ENCODE data around the gene CCNO. TPM values are rescaled to one million over a fixed set of nuclear protein-coding genes. Genes with fewer than 3 reads are reported as not detected.

Gene CCNO
- total RNA-seq: not detected in 2 replicates

- Mint-ChIP-seq H3K27me3 (peaks cover 66% of the 10 kb centered on the region), H3K4me1 (peaks cover 29% of the 10 kb centered on the region), H3K4me3 (peak within 1 kb of the TSS; percentile 81), H3K36me3 (ENCODE audit: low read depth) (no peaks in the 10 kb centered on the region), H3K9me3 (no peaks in the 10 kb centered on the region), H3K27ac (no peak within 1 kb of the TSS)
- ATAC-seq (ENCODE audit: low read depth): peak; percentile 77
- peak; percentile 45 for DNase-seq
- no peak for TF ChIP-seq CTCF (IDR thresholded peaks at IDR 0.05)
- POLR2A ChIA-PET: interaction anchor here (0.7 to 0.8 kb wide), 2 partner anchors 69 to 74 kb away, joined by 4 to 10 read pairs; partner anchors contain the start of genes DHX29 and MTREX
- CTCF ChIA-PET: interaction anchor here (0.8 kb wide), 1 partner anchor 12 kb away, joined by 3 read pairs; no protein-coding TSS in a partner anchor
- intact Hi-C loops (cut with micrococcal nuclease): loop anchor here (2.0 to 5.0 kb wide), 2 partner anchors 74 to 304 kb away; partner anchors contain the start of genes DHX29 and MTREX
Observed at GRCh38 chr5:55232985-55233928, at the start of gene CCNO. Gene CCNO, minus strand, starts transcription at chr5:55233608. Its CDS starts 85 bp downstream, at chr5:55233523.

GRCh38 chr5:55278778-55279177 lies 45.4 kb upstream of the CCNO start:
- no peak for ATAC-seq (ENCODE audit: low read depth)
- Mint-ChIP-seq H3K9me3 (no peaks in the 10 kb centered on the region), H3K4me3 (no peak overlapping the region), H3K4me1 (no peaks in the 10 kb centered on the region), H3K27me3 (no peaks in the 10 kb centered on the region), H3K36me3 (ENCODE audit: low read depth) (peaks cover 75% of the 10 kb centered on the region), H3K27ac (no peak overlapping the region)
- ChIA-PET POLR2A (no interaction called here), CTCF (no interaction called here)
- intact Hi-C loops (cut with micrococcal nuclease): no loop called here
- no peak for TF ChIP-seq CTCF (IDR thresholded peaks at IDR 0.05)
- DNase-seq: no peak

- H3K9me3 Mint-ChIP-seq: no peaks in the 10 kb centered on the region
- ATAC-seq (ENCODE audit: low read depth) (no peak), DNase-seq (no peak)
- ChIA-PET POLR2A (no interaction called here), CTCF (no interaction called here)
- intact Hi-C loops (cut with micrococcal nuclease): no loop called here
- H3K27ac Mint-ChIP-seq: no peak overlapping the region
- H3K4me3 Mint-ChIP-seq: no peak overlapping the region
- no peaks in the 10 kb centered on the region for H3K4me1 Mint-ChIP-seq
- H3K27me3 Mint-ChIP-seq: no peaks in the 10 kb centered on the region
- peaks cover 79% of the 10 kb centered on the region for H3K36me3 Mint-ChIP-seq (ENCODE audit: low read depth)
- no peak for TF ChIP-seq CTCF (IDR thresholded peaks at IDR 0.05)
Observed at GRCh38 chr5:55276771-55277170, 43.4 kb upstream of the CCNO start.

- H3K4me1 Mint-ChIP-seq: no peaks in the 10 kb centered on the region
Observed at GRCh38 chr5:55258339-55258738, 24.9 kb upstream of the CCNO start.

More at GRCh38 chr5:55258339-55258738, 24.9 kb upstream of the CCNO start:
- CTCF ChIA-PET: no interaction called here
- DNase-seq (no peak), ATAC-seq (ENCODE audit: low read depth) (no peak)
- no peak for TF ChIP-seq CTCF (IDR thresholded peaks at IDR 0.05)
- Mint-ChIP-seq H3K9me3 (no peaks in the 10 kb centered on the region), H3K4me3 (no peak overlapping the region), H3K27ac (no peak overlapping the region), H3K36me3 (ENCODE audit: low read depth) (peaks cover 68% of the 10 kb centered on the region), H3K27me3 (no peaks in the 10 kb centered on the region)
- intact Hi-C loops (cut with micrococcal nuclease): no loop called here
- POLR2A ChIA-PET: no interaction called here

All from activated B cell treated with CpG ODN at 0.5 μM for 24 hours (primary cell).